Midbrain (tissue), 1 donor: Measurements from ENCODE around the gene AFG1L.
"Not testable (repeated sequence)": the region's sequence is repeated elsewhere in the genome, so short reads cannot be mapped to it uniquely, and the experiment has no call there.

Experiments
- DNase-seq: peaks from one replicate; lab custom pipeline; 2025; lab: John Stamatoyannopoulos, UW

Gene AFG1L

DNA sequence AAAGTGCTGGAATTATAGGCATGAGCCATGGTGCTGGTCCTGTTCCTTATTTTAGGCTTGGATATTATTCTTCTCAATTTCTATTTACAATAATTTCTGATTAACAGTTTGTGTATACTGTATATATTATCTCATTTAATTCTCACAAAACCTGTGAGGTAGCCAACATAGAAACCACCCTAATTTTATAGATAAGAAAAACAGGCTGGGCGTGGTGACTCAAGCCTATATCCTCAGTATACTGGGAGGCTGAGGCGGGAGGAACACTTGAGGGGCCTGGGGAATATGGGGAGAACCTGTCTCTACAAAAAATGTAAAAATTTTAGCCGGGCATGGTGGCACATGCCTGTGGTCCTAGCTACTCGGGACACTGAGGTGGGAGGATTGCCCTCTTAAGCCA, 3.8 kb upstream of the AFG1L start:
- DNase-seq, result no peak

DNA sequence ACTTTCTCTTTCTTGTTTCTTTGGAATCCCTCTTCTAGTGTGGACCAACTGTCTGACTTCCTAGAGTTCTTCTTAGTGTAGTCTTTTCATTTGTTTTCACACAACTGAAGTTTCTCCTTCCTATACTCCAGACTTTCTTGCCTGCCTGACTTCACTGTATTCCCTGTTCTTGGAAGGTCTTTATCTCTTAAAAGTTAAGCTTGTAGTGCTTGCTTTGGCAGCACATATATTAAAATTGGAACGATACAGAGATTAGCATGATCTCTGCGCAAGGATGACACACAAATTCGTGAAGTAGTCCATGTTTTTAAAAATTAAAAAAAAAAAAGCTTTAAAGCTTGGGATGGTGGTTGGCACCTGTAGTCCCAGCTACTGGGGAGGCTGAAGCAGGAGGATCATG, 2.3 kb upstream of the AFG1L start:
- DNase-seq, result not testable (repeated sequence)

DNA sequence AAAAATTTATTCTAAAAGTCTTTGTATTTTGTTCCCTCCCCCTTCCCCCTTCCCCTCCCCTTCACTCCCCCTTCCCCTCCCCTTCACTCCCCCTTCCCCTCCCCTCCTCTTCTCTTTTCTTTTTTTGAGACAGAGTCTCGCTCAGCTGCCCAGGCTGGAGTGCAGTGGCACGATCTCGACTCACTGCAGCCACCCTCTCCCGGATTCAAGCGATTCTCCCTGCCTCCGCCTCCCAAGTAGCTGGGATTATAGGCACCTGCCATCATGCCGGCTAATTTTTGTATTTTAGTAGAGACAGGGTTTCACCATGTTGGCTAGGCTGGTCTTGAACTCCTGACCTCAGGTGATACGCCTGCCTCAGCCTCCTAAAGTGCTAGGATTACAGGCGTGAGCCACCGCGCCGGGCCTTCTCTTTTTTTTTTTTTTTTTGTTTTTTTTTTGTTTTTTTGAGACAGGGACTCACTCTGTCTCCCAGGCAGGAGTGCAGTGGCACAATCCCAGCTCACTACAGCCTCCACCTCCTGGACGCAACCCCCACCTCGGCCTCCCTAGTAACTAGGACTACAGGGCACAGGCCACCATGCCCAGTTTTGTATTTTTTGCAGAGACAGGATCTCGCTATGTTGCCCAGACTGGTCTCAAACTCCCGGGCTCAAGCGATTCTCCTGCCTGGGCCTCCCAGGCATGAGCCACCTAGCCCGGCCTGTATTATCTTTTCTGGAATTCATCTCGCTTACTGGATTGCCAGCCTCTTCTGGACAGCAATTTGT, 1.1 kb upstream of the AFG1L start:
- no peak for DNase-seq

DNA sequence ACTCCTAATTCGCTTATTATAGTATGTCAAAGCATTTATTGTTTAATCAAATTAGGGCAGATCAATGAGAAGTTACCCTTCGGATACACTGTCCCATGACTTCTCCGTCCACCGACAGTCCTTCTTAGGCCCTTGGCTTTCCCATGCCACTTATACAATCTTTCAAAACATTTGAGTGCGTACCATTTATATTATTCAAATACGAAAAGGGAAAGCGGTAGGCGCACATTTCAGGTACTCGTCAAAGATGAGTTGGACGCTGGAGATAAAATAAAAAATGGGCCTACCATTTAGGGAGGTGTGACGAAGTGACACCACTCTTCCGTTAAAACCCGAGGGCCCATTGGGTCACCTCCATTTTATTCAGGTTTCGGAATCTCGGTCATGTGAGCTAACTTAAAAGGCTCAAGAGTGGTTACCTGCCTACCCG, 542 bp upstream of the AFG1L start:
- no peak for DNase-seq

- DNase-seq, result no peak
These were observed 822 bp downstream of the AFG1L start for GRCh38 chr6:108295676-108296075.

- no peak for DNase-seq
These were observed 7.5 kb downstream of the AFG1L start for GRCh38 chr6:108302386-108302785.

GRCh38 chr6:108304646-108305045, 9.8 kb downstream of the AFG1L start:
- DNase-seq, result no peak

GRCh38 chr6:108308641-108309040, 13.8 kb downstream of the AFG1L start:
- not testable (repeated sequence) for DNase-seq

DNA sequence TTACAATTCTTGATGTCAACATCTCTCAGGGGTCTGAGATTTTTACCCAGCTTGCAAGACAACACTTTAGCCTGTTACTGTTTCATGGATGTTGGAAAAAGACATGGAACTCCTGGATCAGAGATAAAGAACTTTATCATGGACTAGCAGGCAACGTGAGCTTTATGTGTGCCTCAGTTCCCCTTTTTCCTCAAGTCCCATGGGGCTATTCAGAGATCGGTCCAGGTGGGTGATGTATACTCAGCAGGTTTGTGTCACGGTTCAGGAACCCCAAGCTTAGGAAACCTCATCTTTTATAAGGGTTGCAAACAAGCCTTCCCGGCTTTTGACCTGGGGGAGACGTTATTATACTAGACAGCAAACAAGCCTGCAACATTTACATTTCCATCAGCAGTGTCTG, 15.0 kb downstream of the AFG1L start:
- DNase-seq, result no peak

- DNase-seq, result no peak
These were observed 17.8 kb downstream of the AFG1L start for GRCh38 chr6:108312605-108313004.

DNA sequence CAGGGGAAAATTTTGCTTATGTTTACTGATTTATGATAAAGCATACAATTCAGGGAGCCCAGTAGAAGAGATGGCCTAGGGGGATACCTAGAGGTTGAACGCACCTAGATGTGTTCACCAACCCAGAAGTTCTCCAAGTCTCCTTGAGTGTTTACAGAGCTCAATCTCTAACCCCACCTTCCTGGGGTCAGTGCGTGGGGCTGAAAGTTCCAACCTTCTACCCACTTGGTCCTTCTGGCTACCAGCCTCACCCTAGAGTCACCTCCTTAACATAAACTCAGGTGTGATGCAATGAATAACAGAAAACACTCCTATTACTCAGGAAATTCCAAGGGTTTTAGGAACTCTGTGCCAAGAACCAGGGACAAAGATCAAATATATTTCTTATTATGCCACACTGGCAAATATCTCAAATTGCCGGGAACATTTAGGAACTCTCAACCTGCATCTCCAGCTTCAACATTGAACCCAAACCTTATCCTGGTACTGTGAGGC, 26.4 kb downstream of the AFG1L start:
- DNase-seq, result no peak

GRCh38 chr6:108322728-108323127, 27.9 kb downstream of the AFG1L start:
- DNase-seq, result no peak

DNA sequence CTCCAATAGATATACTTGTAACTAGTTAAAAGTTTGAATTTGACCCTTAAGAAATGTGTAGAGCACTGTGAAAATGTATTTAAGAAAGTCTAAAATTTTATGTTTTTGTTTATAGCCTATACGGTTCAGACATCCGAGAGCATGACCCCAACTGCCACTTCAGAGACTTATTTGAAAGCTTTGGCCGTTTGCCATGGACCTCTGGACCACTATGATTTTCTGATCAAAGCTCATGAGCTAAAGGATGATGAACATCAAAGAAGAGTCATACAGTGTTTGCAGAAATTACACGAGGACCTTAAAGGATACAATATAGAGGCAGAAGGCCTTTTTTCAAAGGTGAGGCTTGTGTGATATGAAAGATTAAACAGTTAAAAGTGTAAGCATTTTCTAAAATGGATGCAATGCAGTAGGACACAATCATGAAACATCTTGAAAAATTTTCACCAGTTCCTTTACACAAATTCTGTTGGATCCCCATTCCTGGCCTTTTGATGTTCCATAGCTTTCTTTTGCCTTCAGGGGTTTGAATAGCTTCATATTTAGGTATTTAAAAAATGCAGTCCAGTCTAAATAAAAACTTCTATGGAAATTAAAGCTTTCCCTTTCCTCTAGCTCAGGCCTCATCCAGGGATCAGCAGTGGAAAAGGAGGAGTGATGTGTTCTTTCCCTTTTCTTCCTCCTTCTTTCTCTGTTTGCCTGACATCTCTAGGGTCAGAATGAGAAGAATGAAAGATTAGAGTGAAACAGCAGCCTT, 29.0 kb downstream of the AFG1L start:
- no peak for DNase-seq

DNA sequence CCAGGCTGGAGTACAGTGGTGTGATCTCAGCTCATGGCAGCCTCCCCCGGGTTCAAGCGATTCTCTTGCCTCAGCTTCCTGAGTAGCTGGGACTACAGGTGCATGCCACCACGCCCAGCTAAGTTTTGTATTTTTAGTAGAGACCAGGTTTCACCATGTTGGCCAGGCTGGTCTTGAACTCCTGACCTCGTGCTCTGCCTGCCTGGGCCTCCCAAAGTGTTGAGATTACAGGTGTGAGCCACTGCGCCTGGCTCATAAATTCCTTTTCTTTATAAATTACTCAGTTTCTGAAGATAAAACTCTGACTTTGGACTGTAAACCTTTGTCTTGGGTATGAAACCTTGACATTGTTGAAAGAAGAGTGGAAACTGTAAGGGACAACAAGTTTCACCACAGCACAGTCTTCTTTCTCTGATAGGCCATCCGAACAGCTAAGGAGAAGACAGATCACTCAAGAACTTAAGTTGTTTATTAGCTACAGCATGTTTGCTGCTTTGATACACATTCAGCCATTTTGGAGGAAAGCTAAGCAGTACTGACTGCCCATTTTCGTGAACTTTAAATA, 35.4 kb downstream of the AFG1L start:
- not testable (repeated sequence) for DNase-seq

DNA sequence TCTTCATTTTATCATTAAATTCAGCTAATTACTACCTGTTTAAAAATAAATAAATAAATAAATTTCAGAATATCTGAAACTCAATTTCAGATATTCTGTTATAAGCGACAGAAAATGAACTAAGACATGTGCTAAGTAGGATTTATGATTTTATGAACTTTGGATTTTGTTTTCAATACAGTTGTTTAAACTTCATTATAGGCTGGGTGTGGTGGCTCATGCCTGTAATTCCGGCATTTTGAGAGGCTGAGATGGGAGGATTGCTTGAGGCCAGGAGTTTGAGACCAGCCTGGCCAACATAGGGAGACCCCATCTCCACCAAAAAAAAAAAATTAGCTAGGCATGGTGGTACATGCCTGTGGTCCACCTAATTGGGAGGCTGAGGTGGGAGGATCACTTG, 36.0 kb downstream of the AFG1L start:
- no peak for DNase-seq

- no peak for DNase-seq
These were observed 37.1 kb downstream of the AFG1L start for GRCh38 chr6:108331982-108332381.

DNA sequence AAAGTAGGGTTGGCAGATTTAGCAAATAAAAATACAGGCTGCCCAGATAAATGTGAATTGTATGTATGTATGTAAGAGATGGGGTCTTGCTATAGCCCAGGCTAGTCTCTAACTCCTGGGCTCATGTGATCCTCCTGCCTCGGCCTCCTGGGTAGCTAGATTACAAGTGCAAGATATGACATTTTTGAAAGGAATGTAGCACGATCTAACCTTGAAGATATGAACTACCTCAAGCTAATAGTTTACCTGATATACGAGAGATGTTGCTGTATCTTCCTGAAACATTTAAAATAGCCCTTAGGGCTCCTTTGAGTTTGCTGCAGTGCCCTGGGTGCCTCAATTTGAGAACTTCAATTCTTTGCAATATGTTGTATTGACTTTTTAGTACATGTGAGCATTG, 42.1 kb downstream of the AFG1L start:
- no peak for DNase-seq

GRCh38 chr6:108337721-108338120, 42.9 kb downstream of the AFG1L start:
- DNase-seq, result no peak

- no peak for DNase-seq
These were observed 46.5 kb downstream of the AFG1L start for GRCh38 chr6:108341372-108341771.

DNA sequence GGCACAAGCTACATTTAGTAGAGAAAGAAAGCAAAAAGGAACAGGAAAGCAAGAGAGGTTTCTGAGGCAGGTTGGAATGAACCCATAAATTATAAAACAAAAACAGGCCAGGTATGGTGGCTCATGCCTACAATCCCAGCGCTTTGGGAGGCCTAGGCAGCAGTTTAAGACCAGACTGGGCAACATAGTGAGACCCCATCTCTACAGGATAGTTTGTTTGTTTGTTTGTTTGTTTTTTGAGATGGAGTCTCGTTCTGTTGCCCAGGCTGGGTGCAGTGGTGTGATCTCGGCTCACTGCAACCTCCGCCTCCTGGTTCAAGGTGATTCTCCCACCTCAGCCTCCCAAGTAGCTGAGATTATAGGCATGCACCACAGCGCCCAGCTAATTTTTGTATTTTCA, 49.0 kb downstream of the AFG1L start:
- DNase-seq, result no peak

DNA sequence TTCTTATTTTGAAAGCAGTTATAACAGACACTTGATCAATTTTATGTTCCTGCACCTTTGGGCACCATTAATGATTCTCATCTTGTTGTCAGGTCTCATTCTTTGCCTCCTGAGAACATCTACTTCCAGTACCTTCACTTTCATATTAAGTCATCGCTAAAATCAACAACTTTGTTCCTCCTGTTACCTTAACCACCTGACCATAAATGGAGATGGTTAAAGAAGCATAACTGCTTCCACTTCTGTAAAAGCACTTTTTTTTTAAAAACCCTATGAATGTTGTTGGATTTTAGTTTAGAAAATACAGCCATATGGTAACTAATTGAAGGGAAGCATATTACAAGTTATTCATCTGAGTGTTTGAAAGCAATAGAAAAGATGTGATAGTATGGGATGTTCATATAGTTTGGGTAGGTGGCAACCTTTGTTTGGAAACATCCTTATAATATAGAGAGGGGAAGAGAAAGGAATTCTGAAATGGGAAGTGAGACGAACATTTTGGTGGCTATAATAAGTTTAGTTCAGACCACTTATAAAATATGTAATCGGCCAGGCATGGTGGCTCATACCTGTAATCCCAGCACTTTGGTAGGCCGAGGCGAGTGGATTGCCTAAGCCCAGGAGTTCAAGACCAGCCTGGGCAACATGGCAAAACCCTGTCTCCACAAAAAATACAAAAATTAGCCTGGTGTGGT, 53.9 kb downstream of the AFG1L start:
- DNase-seq, result no peak

- DNase-seq, result no peak
These were observed 55.7 kb downstream of the AFG1L start for GRCh38 chr6:108350528-108350927.
